GM21529 (cell line): ENCODE measurements around the gene PTPRN2.

ENCODE experiments used
- ATAC-seq: cut with Tn5 transposase; IDR thresholded peaks from one replicate; pipeline ENCODE4 v1.9.1; 2021; ENCODE audit not compliant: unreplicated experiment

Gene PTPRN2

DNA sequence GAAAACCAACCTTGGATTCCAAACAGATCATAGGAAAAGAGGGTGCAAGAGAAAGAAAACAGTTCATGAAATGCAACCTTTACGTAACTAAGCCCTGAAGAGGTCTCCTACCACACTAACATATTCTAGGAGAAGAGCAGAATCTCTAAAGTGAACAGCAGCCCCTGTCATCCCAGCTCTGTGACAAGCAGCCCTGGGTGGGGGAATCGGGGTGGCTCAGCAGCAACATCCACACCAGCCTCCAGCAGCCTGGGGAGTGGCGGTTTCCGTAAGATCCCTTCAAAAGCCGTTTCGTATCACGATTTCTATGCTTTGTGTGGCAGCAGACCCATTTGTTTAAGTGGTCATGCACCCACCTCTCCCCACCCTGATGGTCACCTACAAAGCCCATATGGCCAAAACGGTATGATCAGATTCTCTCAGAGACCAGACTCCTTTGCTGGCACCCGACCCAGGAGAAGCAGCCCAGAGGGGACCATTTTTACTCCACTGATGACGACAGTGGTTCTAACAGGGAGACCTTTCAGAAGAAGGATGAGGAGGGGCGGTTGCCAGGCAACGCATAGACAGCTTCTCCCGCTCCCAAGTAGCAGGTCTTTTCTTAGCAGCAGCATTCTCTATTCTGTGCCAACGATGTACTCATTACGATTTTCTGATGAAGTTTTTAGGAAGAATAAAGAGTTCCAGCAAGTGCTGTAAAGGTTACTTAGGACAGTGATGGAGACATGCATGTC is 950.2 kb downstream of the PTPRN2 start:
- no peak for ATAC-seq

DNA sequence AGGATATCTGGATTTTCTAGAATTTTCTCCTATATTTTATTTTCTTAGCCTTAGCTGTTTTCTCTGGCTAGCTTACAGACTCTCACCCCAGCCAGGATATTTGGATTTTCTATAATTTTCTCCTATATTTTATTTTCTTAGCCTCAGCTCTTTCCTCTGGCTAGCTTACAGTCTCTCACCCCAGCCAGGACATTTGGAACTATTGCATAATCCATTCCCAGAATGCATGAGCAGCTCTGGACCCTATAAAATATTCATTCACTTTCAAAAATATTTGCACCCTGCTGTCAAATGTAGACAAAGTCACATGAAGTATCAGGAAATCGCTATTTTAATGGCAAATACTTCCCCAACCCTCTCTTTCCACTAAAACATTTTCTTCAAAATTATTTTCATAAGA is 952.0 kb downstream of the PTPRN2 start:
- ATAC-seq: no peak

DNA sequence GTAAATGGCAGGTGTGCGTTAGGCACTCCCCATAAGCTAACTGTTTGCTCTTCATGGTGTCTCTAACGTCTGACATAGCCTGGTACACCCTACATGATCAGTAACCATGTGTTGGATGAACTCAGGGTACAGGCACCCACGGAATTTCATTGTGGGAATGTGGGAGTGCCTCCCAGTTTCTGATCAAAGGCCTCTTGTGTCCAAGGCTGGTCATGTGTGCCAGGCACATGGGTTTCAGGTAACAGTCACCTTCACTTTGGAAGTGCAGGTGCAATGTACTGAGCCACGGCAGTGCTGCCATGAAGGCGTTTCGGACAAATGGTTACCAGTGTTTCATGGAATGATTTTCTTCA is 952.5 kb downstream of the PTPRN2 start:
- ATAC-seq: no peak

DNA sequence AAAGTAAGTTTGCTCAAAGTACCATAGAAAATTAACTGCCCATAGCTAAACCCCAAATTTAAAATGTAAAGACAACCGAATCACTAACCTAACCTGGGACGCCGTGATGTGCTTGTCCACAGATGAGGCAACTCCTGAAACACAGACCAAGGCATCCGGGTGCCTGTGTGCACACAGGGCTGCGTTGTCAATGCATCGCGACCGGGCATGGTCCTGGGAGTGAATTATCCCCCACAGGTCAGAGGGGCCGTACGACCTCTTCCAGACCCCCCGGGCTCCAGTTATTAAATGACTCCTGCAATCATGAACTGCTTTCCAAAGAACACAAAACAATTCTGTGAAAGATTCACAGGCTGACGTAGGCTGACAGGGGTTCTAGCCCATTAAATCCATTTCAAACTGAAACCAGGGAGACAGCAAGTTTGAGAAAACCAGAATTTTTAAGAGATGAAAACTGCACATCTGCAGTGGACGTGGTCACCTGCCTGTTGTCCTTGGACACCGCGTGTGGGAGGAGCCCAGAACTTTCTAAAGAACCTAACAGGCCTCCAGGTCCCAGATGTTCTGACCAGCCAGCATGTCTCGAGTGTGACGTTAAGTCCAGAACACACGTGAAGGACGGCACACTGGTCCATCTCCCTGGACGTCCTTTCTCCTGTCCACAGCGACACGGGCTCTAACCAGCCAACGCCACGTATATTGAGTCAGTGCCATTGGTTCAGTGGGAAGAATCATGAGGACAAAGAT is 953.0 kb downstream of the PTPRN2 start:
- no peak for ATAC-seq

DNA sequence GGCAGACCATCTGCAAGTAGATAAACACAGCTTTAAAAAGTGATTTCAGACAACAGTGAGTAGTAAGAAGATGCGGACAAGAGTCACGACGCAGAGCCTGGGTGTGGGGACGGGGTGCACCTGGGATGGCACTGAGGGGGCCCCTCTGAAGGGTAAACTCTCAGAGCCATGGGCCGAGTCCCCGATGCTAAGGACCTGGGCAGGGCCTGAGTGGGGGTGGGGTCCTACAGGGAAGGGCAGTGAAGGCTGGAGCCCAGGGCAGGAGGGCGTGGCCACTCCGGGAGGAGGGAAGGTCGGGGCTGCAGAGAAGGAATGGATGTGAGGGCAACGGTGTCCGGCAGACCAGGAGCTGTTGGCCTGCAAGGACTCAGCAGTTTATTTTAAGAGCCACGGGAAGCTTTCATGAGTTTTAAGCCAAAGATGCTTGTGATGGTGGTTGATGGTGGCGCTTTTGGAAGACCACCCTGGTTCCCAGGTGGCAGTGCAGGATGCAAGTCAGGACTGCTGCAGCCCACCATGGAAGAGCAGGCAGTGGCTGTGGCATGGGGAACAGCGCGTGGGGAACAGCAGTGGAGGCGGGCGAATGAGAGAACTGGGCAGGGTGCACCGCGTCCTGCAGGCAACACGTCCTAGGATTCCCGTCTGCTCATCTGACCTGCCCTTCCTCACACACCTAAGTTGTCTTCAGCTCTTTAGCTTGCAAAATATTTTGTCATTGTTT is 954.0 kb downstream of the PTPRN2 start:
- ATAC-seq: no peak

DNA sequence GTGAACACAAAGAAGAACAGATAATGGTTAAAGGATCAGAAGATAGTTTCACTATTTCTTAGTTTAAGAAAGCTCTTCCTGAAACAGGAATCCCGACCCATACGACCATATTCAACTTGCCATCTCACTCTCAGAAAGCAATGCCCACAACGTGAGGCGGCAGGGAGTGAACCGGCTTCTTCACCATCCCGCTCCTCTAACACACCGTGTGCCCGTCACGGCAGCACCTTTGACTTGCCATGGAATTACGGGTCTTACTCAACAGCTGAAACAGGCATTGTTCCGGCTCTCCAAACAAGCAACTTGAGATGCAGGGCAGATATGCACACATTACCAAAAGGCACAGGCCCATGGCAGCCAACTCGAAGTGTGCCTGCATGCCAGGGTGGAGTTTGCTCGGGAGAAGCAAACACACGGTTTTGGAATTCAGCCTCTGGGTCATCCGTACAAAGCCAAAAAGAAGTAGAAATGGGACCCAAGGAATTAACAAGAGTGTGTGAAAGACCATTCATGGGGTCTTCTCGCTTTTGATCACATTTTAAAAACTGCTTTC is 957.2 kb downstream of the PTPRN2 start:
- no peak for ATAC-seq

DNA sequence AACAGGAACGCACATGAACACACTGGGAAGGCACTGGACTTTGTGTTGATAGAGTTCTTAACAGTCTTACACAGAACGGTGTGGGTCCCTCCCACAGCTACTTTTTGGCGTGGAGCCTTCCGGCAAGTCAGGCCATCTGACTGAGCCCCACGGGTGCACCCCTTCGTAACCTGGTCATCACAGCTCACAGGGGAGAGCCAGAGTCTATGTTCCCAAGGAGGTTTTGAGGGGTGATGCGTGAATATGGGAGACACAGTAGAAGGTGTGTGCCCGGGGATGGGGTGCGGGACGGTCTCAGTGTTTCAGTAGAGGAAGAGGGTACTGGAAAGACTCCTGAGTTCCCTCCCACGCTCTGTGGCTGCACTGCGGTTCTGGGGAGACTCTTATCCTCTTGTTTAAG is 959.2 kb downstream of the PTPRN2 start:
- no peak for ATAC-seq

DNA sequence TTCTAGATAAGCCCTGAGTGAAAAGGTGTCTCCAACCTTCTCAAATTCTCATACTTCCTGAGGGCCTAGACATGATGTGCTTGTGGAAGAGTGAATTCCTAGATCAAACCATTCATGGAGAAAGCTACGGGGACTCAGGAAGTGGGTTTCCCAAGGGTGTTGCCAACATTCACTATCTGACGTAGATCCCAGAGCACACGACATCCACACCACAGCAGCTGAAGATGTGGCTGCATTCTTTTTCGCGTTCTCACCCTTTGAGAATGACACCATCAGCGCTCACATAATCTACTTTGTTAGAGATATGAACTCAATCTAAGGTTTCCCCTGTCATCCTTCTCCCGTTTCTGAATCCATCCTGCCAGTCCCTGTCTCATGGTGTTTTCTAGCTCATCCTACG is 960.0 kb downstream of the PTPRN2 start:
- no peak for ATAC-seq

DNA sequence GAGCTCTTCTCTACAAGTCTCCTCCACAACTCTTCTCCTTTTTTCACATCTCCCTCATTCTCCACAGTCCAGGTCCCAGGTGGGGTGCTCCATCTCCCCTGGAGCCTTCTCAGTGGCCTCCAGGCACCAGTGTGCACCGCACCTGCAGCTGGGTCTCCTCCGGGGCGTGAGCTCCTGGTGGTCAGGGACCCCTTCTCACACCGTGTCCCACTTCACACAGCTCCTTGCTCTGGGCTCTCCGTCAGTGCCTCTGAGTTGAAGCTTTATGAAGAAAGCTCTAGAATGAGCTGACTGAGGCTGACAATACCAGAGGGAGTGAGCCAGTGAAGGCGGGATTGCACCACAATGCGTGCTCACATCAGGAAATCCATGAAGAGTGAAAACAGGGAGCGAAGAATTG is 960.6 kb downstream of the PTPRN2 start:
- ATAC-seq: no peak

DNA sequence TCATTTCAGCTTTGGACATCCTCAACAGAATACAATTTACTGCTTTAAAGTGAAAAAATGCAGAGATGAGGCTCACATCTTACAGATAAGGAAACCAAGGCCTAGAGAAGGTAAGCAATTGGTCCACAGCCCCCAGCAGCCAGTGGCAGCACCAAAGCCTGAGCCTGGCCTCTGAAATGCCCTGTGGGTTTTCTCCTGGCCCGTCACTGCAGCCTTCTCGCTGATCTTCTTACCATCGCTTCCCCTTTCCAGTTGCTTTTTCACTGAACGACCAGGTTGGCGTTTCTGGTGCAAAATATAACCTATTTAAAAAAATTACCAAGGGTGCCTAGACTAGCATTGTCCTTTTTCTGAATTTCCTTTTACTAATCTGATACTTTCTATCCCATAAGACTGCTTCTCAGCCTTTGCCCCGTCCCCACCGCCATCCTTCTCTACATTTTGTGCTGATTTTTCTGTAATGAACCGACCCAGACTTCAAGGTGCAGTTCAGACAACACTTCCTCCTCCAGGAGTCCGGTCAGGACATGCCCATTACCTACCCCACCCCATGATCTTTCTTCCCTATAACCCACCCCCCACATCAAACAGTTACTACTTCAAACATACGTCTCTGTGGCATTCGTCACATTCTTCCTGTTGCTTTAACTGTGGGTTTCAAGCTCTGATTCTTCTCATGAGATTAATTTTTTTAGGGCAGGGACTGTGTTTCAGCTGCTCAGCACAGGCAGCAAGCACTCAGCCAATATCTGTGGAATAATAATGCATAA is 961.5 kb downstream of the PTPRN2 start:
- ATAC-seq: no peak

DNA sequence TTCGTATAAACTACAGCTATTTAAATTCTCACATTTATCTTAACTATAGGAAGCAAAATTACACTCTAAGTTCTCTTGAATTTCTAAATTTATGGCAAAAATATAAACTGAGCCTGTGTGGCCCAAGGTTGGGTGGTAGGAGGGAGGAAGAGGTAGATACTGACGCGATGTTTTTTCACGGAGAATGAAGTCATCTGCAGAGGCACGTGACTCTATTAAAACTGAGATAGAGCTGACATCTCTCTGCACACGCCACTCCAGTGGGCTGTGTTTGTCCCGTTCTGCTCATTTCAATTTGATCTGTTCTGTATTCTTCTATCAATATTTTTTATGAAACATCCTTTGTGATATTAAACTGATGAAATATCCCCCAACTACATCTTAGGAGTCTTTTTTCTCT is 964.1 kb downstream of the PTPRN2 start:
- ATAC-seq: no peak

DNA sequence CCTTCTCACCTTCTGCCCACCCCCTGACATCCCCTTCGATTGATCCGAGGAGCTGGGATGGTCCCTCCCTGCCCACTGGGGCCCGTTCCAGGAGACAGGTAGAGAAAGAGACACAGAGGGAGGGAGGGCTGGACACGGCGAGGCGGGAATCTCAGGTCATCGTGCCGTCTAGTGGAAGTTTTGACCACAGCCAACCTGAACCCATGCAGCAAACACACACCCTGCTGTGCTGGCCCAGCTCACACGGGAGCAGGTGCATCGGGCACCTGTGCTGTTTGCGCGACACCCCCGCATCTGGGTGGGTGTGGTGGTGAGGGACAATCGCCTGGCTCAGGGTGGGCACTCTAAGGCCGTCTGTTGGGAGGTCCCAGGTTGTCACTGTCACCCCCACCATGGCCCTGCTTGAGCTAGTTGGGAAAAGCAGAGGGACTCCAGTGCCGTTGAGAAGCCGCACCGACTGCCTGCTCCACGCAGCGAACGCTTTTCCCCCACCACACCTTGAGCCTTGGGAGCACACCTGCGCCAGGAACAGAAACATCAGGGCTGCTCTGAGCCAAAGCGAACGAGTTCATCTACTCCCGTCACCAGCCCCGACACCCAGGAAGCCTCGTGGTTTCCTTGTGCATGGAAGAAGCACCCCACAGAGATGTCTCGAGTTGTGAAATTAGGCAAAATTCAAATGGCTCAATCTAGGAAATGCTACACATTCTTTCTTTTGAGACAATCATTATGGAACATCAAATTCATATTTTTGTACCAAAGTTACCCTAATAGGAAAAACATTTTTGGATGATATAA is 965.0 kb downstream of the PTPRN2 start:
- no peak for ATAC-seq

DNA sequence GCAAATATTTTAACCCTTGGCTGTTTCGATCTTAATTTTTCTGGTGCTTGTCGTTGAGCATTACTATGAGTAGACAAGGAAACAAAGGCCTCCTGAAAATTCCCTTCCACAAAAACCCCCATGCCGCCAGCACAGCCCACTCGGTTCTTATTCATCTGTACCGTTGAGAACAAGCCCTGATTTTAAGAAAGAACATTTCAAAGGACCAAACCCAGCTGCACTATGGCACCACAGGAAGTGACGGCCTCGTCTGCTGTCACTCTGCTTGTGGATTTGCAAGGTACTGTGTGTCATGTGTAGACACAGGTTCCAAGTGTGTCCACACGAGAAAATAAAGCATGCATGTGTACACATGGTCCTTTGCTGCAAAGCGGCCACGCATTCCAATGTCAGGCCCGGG is 965.6 kb downstream of the PTPRN2 start:
- ATAC-seq: no peak

DNA sequence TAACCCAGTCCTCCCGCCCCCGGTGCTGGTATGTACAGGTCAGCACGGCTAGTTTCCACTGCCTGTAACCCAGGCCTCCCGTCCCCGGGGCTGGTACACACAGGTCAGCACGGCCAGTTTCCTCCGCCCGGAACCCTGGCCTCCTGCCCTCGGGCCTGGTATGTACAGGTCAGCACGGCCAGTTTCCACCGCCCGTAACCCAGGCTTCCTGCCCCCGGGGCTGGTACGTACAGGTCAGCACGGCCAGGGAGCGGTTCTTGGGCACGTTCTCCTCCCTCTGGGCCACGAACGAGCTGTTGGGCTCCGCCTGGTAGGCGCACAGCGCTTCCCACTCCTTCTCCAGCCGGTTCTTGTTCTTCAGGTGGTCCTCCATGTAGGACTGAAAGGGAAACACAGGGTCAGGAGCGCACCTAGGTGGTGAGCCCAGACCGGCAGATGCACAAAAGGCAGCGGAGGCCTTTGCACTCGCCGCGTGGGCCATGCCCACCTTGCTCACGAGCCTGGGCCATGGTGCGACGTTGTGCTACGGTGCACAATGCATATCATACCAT is 966.4 kb downstream of the PTPRN2 start:
- no peak for ATAC-seq

DNA sequence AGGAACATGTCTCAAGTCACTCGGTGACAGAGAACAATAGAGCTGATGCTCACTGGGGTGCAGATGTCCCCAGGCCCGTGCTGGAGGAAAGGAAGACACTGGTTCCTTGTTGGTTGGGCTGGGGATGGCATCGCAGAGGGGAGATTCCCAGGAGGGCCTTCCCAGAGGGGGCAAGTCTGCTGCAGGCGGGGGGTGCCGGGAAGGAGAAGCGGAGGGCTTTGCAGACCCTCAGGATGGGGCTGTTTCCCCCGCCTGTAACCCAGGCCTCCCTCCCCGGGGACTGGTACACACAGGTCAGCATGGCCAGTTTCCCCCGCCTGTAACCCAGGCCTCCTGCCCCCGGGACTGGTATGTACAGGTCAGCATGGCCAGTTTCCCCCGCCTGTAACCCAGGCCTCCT is 967.0 kb downstream of the PTPRN2 start:
- no peak for ATAC-seq

DNA sequence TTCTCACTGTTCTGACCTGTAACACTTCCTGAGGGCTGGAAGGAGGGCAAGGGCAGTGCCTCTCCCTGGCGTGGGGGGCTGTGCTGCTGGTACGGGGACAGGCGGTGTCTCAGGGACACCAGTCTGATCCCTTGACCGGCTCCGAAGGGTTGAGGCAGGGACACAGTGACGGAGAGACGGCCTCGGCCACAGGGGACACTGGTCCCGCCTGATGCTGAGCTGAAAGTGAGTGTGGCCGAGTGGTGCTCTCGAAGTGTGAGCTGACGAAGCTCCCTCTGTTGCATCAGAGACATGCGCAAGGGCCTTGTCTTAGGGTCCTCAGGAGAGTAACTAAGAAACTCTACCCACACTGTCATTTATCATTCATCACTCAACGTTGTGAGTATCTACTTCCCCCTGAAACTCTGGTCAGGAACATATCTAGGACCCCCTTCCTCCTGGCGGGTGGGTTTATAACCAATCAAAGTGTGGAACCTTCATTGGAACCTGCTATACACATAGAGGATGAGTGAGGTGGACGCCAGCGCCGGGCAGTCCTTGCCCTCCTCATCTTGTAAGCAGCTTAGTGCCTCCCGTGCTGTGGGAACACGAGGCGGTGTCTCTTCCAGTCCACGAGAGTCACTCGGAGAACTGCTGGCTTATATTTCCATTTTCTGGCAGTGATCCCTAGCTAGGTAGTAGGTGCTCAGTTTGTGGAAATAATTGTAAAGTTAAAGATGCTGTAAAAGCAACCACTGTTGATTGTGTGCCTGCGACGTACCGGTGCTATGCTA is 967.7 kb downstream of the PTPRN2 start:
- ATAC-seq: no peak

DNA sequence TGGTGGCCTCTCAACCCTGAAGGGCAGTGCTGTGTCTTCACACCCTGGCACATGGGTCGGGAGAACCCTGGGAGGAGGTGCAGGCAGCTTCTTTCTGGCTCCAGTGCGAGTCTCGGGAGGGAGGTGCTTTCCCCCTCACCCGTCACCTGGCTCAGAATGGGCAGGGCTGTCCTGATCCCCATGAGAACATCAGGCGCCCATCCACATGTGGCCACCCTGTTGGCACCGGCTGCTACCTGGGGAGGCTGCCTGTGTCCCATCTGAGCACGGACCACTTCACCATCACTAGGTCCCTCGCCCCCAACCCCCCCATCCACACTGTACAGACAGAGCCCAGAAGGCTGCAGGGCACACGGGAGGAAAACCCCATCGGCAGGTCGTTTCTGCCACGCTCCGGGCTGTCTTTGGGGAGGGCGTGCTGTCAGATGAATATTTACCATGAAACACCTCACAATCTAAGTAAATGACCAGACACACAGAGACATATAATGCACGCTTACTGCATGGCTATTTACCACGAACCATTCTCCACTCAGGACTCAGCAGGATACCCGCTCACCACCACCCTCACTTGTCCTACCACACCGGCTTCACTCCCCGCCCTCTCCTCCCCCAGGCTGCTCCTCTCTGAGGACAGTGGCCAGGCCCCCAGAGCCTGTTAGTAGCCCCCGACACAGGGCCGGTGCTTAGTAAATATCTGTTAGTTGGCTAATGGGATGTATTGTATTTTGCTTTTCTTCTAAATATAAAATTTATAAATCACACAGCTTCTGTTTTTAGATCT is 968.6 kb downstream of the PTPRN2 start:
- no peak for ATAC-seq

DNA sequence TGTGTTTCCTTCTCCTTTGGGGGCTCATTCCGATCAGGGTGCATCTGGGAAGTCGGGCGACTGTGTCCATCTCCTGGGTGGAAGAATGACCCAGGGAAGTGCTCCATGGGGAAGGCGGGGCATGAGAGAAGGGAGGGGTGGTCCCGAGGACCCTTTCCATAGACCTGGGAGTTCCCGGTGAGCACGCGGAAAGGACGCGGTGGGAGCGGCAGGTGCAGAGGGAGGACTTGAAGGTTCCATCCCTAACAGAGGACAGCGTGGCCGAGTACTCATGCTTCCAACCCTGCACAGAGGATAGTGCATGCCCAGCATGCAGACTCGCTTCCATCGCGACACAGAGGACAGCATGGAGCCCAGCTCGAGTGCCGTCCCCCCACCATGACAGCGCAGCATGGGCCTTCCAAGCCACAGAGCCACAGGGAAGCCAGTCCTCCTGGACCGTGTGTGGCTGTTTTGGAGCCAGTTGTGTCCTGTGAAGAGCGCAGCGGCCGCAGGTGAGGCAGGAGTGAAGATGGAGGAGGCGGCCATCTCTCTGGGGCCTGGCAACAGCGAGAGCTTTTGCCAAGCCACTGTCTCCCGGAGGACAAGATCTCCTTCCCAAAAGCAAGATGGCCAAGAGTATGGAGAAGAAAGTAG is 969.4 kb downstream of the PTPRN2 start:
- no peak for ATAC-seq
